NCI-H2029 treated with DMSO at 0.1 percent for 48 hours (cell line): ENCODE data around the gene AJM1.
"Not testable (repeated sequence)": the region's sequence is repeated elsewhere in the genome, so short reads cannot be mapped to it uniquely, and the experiment has no call there.

Experiments used
- DNase-seq: peaks from one replicate; lab custom pipeline; 2025; lab: John Stamatoyannopoulos, UW

Gene AJM1

DNA sequence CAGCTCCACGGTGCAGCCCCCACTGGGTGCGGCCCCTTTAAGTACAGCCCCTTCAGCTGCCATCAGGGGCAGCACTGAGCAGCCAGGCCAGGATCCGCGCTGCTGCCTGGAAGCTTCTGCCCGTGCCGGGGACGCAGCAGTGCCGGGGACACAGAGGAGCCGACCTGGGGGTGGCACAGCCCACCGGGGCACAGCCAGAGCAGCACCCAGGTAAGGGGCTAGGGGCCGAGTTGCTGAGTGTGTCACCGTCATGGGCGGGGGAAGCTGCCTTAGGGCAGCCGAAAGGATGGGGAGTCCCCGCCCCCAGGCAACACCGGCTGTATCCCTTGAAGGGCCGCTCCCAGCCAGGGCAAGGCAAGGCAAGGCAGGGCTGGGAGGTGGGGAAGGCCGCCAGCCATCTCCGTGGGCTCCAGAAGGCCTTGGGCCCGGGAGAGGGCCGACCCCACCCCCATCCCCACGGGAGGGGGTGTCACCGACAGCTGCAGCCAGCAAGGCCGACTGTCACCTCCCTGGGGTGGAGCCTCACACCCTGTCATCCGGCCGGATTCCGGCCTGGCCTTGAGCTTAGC is at the start of gene AJM1:
TSS of gene AJM1 (plus strand) at position 99 of the 569 bp plus-strand sequence. CDS start 1,937 bp downstream, outside the sequence.
- DNase-seq, result peak; percentile 6

- no peak for DNase-seq
Observed at GRCh38 chr9:136793086-136793946, 49.0 kb upstream of the AJM1 start.

DNA sequence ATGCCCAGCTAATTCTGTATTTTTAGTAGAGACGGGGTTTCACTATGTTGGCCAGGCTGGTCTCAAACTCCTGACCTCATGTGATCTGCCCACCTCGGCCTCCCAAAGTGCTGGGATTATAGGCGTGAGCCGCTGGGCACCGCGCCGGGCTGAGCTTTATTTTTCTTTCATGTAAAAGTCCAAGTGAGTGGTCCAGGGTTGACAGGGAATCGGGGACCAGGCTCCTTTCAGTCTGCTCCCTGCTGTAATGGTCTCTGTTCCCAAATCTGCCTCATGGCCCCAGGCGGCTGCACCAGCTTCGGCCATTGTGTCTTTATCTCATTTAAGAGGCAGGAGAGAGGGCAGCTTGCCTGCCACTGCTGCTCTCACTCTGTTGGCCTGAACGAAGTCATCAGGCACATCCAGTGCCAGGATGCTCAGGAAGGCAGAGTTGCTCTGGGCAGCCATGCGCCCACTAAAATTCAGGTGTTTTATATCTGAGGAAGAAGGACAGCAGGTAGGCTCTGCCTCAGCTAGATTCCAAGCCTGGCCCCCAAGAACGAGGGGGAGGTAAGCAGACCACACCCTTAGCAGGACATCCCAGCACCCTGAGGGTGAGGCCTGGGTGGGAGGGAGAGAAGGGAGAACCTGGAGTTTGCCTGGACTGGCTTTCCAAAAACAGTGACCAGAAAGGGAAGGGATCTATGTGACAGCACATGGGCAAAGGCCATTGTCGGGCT is 47.8 kb upstream of the AJM1 start:
- DNase-seq, result no peak

DNA sequence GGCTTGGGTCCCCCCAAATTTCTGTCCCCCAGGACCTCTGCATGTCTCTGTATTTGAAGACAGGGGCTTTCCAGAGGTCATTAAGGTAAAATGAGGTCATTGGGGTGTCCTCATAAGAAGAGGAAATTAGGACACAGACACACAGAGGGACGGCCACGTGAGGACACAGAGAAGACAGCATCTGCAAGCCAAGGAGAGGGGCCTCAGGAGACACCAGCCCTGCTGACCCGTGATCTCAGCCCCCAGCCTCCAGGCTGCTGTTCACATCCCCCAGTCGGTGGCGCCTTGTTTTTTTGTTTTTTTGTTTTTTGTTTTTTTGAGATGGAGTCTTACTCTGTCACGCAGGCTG is 47.3 kb upstream of the AJM1 start:
- no peak for DNase-seq

- no peak for DNase-seq
Observed at GRCh38 chr9:136796238-136796774, 46.0 kb upstream of the AJM1 start, which contains the start of gene CCDC183. Gene CCDC183 (plus strand): TSS chr9:136796338. CDS start chr9:136796398, 60 bp downstream.

GRCh38 chr9:136796775-136797347 is 45.4 kb upstream of the AJM1 start:
- not testable (repeated sequence) for DNase-seq

DNA sequence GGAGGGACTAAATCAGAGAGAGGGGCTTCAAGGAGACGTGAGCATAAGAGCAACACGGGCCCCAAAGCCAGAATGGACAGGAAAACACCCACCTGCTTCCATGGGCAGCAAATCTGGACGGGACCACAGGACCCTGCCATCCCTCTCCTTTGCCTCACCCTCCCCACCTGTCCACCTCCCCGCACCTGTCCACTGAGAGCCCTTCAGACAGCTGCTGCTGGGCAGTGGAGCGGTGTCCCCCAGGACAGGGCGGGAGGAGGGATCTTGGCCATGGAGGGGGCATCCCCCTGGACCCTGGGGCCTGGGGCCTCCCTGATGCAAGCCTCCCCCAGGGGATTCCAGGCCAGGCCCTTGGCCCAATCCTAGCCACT is 43.6 kb upstream of the AJM1 start:
- no peak for DNase-seq

DNA sequence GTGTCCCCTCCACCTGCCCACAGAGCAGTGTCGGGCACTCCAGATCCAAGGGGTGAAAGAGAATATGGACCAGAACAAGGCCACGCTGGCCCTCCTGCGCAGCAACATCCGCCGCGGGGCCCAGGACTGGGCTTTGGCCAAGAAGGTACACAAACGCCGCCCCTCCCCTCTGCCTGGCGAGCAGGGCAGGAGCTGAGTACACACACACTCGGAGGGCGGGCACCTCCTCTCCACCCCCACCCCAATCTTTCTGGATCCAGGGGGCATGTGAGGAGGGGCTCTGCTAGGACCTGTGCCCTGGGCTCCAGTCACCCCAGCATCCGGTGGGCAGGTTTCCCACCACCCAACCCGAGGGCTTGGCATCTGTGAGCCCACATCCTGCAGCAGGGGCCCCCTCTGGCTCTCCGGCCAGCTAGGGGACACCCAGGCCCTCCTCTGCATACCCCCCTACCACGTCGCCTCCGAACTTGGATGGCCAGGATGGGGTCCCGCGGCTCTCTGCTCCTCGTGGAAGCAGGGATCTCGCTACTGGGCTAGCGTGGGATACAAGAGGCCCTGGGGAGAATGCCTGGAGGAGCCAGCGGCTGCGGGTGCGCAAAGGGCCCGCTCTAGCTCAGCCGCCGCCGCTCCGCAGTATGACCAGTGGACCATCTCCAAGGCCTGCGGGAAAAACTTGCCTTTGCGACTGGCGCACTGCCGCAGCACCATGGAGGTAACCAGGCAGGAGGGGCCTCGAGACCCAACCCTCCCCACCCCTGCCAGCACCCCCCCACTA is 43.0 kb upstream of the AJM1 start:
- DNase-seq, result peak; percentile 40

DNA sequence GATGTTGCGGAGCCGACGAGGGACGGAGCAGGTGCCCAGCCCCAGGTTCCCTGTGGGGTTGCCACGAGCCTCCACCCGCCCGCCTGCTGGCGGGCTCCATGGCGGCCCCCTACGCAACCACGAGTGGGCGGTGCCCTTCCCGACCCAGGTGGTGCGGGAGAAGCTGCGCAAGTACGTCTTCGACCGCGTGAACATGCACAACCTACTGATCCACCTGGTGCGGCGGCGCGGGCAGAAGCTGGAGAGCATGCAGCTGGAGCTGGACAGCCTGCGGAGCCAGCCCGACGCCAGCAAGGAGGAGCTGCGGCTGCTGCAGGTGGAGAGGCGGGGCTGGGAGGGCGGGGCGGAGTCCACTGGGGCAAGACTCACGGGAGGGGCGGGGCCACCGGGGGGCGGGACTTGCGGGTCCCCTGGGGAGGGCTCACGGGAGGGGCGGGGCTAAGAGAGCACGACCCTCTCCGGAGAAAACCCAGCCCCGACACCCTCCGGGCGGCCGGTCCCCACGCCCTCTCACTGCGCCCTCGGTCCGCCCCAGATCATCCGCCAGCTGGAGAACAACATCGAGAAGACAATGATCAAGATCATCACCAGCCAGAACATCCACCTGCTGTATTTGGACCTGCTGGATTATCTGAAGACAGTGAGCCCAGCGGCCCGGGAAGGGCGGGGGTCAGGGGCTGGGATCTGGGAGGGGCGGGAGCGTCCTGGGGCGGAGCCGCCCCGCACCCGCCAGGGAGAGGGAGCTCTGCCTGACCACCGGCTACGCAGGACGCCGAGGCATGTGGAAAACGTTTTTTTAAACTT is 42.2 kb upstream of the AJM1 start:
- DNase-seq, result peak; percentile 84

DNA sequence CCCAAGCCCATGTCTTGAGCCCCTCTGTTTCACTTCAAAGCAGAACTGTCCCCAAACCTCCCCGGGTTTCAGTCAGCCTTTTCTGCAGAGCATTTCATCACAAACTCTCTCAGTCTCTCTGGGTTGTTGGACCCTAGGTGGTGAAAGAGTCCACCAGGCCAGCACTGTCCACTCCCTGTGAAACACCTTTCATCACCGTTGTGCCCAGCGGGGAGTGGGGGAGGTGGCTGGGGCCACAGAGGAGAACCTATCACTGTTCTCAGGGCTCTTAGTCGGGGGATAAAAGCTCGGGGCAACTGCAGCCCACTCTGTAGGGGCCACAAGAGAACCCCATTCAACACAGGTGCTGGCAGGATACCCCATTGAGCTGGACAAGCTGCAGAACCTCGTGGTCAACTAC is 40.0 kb upstream of the AJM1 start:
- no peak for DNase-seq

DNA sequence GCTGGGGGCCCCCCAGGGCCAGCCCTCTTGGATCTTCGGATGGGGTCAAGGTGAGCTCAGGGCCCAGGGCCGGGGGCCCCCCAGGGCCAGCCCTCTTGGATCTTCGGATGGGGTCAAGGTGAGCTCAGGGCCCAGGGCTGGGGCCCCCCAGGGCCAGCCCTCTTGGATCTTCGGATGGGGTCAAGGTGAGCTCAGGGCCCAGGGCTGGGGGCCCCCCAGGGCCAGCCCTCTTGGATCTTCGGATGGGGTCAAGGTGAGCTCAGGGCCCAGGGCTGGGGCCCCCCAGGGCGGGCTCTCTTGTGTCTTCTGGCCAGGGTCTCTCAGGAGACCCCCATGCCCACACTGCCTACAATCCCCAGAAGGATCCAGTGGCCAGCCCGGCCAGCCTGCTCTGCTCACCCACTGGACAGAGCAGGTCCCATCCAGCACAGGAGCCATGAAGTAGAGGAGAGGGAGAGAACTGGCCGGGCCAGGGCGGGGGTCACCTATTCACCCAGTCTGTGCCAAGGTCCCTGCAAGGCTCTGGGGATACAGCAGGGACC is 39.2 kb upstream of the AJM1 start:
- DNase-seq, result not testable (repeated sequence)

DNA sequence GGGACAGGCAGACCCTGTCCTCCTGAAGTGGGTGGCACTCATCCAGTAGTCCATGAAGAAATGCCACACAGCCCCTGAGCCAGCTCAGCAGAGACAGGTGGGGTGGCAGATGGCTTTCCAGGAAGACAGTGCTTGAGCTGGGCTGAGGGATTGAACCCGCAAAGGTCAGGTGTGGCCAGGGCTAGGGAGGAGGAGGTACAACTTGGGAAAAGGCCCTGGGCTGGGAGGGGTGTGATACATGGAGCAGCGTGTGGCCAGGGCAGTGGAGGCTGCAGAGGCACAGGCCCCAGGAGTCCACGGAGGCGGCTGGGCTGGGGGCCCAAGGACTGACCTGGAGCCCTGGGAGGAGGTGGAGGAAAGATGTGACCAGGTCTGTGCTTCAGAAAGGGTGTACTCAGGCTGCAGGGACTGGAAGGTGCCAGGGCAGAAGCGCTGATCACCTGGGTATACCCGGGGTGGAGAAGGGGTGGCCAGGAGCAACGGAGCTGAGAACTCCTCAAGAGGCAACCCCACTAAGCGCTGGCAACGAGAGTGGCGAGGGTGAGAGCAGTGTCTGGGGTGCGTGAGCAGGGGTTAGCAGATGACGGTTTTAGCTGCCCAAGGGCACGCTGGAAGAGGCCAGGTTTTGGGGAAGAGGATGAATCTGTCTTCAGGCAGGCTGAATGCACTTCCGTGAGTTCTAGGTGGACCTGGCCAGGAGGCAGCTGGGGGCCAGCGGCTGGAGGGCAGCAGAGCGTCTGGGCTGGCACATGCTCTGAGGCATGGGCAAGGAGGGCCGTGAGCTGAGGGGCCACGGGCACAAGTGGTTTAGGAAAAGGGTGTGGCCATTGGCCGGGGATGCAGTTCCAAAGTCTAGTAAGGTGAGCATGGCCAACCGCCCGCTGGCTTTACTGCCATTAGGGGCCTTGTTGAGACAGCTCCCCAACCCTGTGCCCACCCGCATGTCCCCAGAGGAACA is 38.4 kb upstream of the AJM1 start:
- DNase-seq, result no peak

- DNase-seq, result no peak
Observed at GRCh38 chr9:136804509-136805206, 37.6 kb upstream of the AJM1 start.

- DNase-seq, result no peak
Observed at GRCh38 chr9:136805207-136805740, 37.0 kb upstream of the AJM1 start.

GRCh38 chr9:136806067-136806466 is 36.2 kb upstream of the AJM1 start:
- no peak for DNase-seq

DNA sequence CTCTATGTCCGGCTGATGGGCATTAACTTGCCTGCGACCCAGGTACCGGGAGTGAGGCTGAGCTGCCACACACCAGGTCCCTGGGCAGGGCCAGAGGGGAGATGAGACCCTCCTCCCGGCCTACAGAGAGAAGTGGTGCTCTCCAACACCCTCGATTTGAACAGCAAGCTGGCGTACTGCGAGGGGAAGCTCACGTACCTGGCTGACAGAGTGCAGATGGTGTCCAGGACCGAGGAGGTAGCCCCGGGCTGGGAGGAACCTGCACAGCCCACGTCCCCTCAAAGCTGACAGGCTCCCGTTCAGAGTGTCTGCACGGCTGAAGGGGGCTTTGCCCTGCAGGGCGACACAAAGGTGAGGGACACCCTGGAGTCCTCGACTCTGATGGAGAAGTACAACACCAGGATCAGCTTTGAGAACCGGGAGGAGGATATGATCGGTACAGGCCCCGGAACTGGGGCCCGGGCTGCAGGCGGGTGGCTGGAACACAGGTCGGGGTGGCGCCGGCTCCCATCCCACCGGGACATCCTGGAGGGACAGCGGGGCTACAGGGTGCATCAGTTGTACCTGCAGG is 35.6 kb upstream of the AJM1 start:
- no peak for DNase-seq

- no peak for DNase-seq
Observed at GRCh38 chr9:136807281-136808074, 34.8 kb upstream of the AJM1 start, which contains the start of gene RABL6. Gene RABL6 (plus strand): TSS chr9:136807948. CDS start chr9:136808197, 249 bp downstream.
